ENCODE measurements around the gene CORO6.

- no peak for TF ChIP-seq CHD2 (IDR thresholded peaks at IDR 0.05; ENCODE audit: low read length, partially characterized antibody)
- no peak for TF ChIP-seq ZSCAN20 (CRISPR knock-in tag; IDR thresholded peaks at IDR 0.05)
Measured at GRCh38 chr17:29640981-29641642, 18.4 kb upstream of the CORO6 start.

Data from A549 (cell line).